Measurements from ENCODE around the gene ITPR2. TPM values are rescaled to one million over a fixed set of nuclear protein-coding genes. Genes with fewer than 3 reads are reported as not detected.

Gene ITPR2
- total and polyA plus RNA-seq, 2 of the 13 experiments (the other 11 are each of a cell fraction or from before 2014, with no cell fraction given) = 31.9 to 81.9 TPM

- TF ChIP-seq RCOR2 (CRISPR knock-in tag; IDR thresholded peaks at IDR 0.05) (no peak), NCOA1 (CRISPR knock-in tag; IDR thresholded peaks at IDR 0.05) (no peak), BRD4 (CRISPR knock-in tag; IDR thresholded peaks at IDR 0.05) (no peak), ZNF274 (CRISPR knock-in tag; IDR thresholded peaks at IDR 0.05) (no peak), ZNF350 (CRISPR knock-in tag; IDR thresholded peaks at IDR 0.05; ENCODE audit: borderline replicate concordance, low read depth) (no peak), AHDC1 (CRISPR knock-in tag; IDR thresholded peaks at IDR 0.05; ENCODE audit: borderline replicate concordance) (no peak), TBX3 (IDR thresholded peaks at IDR 0.05; ENCODE audit: borderline replicate concordance) (no peak), ZNF576 (CRISPR knock-in tag; IDR thresholded peaks at IDR 0.05) (no peak), FOSL2 (CRISPR knock-in tag; IDR thresholded peaks at IDR 0.05) (no peak), ZNF580 (CRISPR knock-in tag; IDR thresholded peaks at IDR 0.05; ENCODE audit: borderline replicate concordance, low read depth) (no peak)
Measured at GRCh38 chr12:26530461-26530860, 302.5 kb downstream of the ITPR2 start (continued).
